ENCODE data around the gene MPRIP.
A peak's percentile ranks its signal among the peaks of the same experiment; 100 is the strongest.

The MPRIP gene

GRCh38 chr17:17001874-17002520, 40.3 kb upstream of the MPRIP start (continued):
- TF ChIP-seq GLI2 (tag by site-specific recombination; IDR thresholded peaks at IDR 0.05; ENCODE audit: borderline replicate concordance, low read depth) = no peak
- TF ChIP-seq, protein P1, sequence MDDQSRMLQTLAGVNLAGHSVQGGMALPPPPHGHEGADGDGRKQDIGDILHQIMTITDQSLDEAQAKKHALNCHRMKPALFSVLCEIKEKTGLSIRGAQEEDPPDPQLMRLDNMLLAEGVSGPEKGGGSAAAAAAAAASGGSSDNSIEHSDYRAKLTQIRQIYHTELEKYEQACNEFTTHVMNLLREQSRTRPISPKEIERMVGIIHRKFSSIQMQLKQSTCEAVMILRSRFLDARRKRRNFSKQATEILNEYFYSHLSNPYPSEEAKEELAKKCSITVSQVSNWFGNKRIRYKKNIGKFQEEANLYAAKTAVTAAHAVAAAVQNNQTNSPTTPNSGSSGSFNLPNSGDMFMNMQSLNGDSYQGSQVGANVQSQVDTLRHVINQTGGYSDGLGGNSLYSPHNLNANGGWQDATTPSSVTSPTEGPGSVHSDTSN (CRISPR knock-in tag; IDR thresholded peaks at IDR 0.05) = no peak
- TF ChIP-seq ZNF629 (tag by site-specific recombination; IDR thresholded peaks at IDR 0.05) = no peak
- TF ChIP-seq CTCF (tag by site-specific recombination; IDR thresholded peaks at IDR 0.05) = peak; percentile 86
- no peak for TF ChIP-seq ZNF114 (tag by site-specific recombination; IDR thresholded peaks at IDR 0.05)
- TF ChIP-seq ZNF768 (tag by site-specific recombination; IDR thresholded peaks at IDR 0.05) = no peak
- TF ChIP-seq ZNF785 (tag by site-specific recombination; IDR thresholded peaks at IDR 0.05) = no peak
- no peak for TF ChIP-seq MZF1 (tag by site-specific recombination; IDR thresholded peaks at IDR 0.05; ENCODE audit: borderline replicate concordance)
- TF ChIP-seq ZNF121 (tag by site-specific recombination; IDR thresholded peaks at IDR 0.05) = no peak
- TF ChIP-seq ZNF660 (tag by site-specific recombination; IDR thresholded peaks at IDR 0.05) = peak; percentile 53; the same call in 1 of the 2 replicates
- TF ChIP-seq ZNF2 (tag by site-specific recombination; IDR thresholded peaks at IDR 0.05) = peak; percentile 42; the same call in 1 of the 2 replicates
- TF ChIP-seq ZSCAN30 (tag by site-specific recombination; IDR thresholded peaks at IDR 0.05) = no peak
- TF ChIP-seq ZBTB8A (tag by site-specific recombination; IDR thresholded peaks at IDR 0.05) = 0 out of 2 replicates have a peak, but pooled peaks have one; percentile 22
- TF ChIP-seq, protein P2, sequence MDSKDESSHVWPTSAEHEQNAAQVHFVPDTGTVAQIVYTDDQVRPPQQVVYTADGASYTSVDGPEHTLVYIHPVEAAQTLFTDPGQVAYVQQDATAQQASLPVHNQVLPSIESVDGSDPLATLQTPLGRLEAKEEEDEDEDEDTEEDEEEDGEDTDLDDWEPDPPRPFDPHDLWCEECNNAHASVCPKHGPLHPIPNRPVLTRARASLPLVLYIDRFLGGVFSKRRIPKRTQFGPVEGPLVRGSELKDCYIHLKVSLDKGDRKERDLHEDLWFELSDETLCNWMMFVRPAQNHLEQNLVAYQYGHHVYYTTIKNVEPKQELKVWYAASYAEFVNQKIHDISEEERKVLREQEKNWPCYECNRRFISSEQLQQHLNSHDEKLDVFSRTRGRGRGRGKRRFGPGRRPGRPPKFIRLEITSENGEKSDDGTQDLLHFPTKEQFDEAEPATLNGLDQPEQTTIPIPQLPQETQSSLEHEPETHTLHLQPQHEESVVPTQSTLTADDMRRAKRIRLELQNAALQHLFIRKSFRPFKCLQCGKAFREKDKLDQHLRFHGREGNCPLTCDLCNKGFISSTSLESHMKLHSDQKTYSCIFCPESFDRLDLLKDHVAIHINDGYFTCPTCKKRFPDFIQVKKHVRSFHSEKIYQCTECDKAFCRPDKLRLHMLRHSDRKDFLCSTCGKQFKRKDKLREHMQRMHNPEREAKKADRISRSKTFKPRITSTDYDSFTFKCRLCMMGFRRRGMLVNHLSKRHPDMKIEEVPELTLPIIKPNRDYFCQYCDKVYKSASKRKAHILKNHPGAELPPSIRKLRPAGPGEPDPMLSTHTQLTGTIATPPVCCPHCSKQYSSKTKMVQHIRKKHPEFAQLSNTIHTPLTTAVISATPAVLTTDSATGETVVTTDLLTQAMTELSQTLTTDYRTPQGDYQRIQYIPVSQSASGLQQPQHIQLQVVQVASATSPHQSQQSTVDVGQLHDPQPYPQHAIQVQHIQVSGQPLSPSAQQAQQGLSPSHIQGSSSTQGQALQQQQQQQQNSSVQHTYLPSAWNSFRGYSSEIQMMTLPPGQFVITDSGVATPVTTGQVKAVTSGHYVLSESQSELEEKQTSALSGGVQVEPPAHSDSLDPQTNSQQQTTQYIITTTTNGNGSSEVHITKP (tag by site-specific recombination; IDR thresholded peaks at IDR 0.05) = peak; percentile 8; the same call in 1 of the 2 replicates
- TF ChIP-seq SETDB1 (IDR thresholded peaks at IDR 0.05; ENCODE audit: insufficient read length, low read length) = no peak
- no peak for TF ChIP-seq SALL2 (tag by site-specific recombination; IDR thresholded peaks at IDR 0.05; ENCODE audit: borderline replicate concordance)
- TF ChIP-seq ZBTB10 (tag by site-specific recombination; IDR thresholded peaks at IDR 0.05) = peak; percentile 84
- TF ChIP-seq ZNF132 (tag by site-specific recombination; IDR thresholded peaks at IDR 0.05; ENCODE audit: borderline replicate concordance) = no peak
- TF ChIP-seq ZNF473 (tag by site-specific recombination; IDR thresholded peaks at IDR 0.05) = no peak
- TF ChIP-seq, protein P3, sequence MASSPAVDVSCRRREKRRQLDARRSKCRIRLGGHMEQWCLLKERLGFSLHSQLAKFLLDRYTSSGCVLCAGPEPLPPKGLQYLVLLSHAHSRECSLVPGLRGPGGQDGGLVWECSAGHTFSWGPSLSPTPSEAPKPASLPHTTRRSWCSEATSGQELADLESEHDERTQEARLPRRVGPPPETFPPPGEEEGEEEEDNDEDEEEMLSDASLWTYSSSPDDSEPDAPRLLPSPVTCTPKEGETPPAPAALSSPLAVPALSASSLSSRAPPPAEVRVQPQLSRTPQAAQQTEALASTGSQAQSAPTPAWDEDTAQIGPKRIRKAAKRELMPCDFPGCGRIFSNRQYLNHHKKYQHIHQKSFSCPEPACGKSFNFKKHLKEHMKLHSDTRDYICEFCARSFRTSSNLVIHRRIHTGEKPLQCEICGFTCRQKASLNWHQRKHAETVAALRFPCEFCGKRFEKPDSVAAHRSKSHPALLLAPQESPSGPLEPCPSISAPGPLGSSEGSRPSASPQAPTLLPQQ (tag by site-specific recombination; IDR thresholded peaks at IDR 0.05) = 0 out of 2 replicates have a peak, but pooled peaks have one; percentile 29
- TF ChIP-seq ZNF426 (tag by site-specific recombination; IDR thresholded peaks at IDR 0.05) = no peak
- TF ChIP-seq ZNF394 (tag by site-specific recombination; IDR thresholded peaks at IDR 0.05; ENCODE audit: borderline replicate concordance) = no peak
- peak; percentile 19; the same call in 1 of the 2 replicates for TF ChIP-seq ZNF10 (tag by site-specific recombination; IDR thresholded peaks at IDR 0.05)
- TF ChIP-seq ZNF843 (tag by site-specific recombination; IDR thresholded peaks at IDR 0.05) = peak; percentile 30; the same call in 1 of the 2 replicates
- TF ChIP-seq BCL11A (tag by site-specific recombination; IDR thresholded peaks at IDR 0.05; ENCODE audit: low read depth) = no peak
- no peak for TF ChIP-seq SCRT2 (tag by site-specific recombination; IDR thresholded peaks at IDR 0.05)
- 0 out of 2 replicates have a peak, but pooled peaks have one; percentile 33 for TF ChIP-seq ZFP69B (tag by site-specific recombination; IDR thresholded peaks at IDR 0.05)
- peak; percentile 50 for TF ChIP-seq SP3 (tag by site-specific recombination; IDR thresholded peaks at IDR 0.05)
- TF ChIP-seq MEIS1 (CRISPR knock-in tag; IDR thresholded peaks at IDR 0.05; ENCODE audit: borderline replicate concordance) = no peak
